PC-9 (cell line): Measurements from ENCODE around the gene VAX1.

Source experiments
- EZH2 ChIP-seq: fragments of 200-600 bp; sonication (generic); IDR thresholded peaks from 2 replicates; pipeline ENCODE4 v1.8.0; 2017; ENCODE audit warnings: antibody characterized with exemption, low read depth
- TF ChIP-seq, protein P1 (sequence below): fragments of 200-600 bp; sonication (generic); conservative IDR thresholded peaks from 2 replicates; pipeline ENCODE4 v1.6.1; 2017; ENCODE audit warnings: mixed run types, antibody characterized with exemption, mild to moderate bottlenecking, moderate library complexity

DNA sequence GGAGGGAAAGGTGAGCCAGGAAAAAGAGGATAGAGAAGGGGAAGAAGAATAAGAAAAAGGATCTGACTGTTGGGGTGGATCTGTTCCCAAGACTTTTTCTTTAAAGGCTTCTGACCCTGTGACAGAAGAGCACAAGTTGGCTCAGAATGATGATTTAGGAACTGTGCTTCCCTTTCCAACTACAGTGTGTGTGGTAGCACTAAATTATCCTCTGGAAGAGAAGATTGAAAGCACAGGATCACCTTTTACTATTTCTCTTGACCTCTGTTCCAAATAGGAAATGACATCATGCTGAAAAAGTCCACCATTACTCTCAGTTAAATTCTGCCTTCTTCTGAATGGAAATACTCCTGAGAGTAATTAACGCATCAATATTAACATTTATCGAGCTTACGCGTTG, 47.2 kb downstream of the VAX1 start:
- TF ChIP-seq, protein P1, sequence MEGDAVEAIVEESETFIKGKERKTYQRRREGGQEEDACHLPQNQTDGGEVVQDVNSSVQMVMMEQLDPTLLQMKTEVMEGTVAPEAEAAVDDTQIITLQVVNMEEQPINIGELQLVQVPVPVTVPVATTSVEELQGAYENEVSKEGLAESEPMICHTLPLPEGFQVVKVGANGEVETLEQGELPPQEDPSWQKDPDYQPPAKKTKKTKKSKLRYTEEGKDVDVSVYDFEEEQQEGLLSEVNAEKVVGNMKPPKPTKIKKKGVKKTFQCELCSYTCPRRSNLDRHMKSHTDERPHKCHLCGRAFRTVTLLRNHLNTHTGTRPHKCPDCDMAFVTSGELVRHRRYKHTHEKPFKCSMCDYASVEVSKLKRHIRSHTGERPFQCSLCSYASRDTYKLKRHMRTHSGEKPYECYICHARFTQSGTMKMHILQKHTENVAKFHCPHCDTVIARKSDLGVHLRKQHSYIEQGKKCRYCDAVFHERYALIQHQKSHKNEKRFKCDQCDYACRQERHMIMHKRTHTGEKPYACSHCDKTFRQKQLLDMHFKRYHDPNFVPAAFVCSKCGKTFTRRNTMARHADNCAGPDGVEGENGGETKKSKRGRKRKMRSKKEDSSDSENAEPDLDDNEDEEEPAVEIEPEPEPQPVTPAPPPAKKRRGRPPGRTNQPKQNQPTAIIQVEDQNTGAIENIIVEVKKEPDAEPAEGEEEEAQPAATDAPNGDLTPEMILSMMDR, result no peak
- TF ChIP-seq EZH2, result no peak
